ENCODE data around the gene MYO5C. TPM values are rescaled to one million over a fixed set of nuclear protein-coding genes. Genes with fewer than 3 reads are reported as not detected.

MYO5C gene
- total RNA-seq, 2 donors from 2014 or later = 19.1 to 26.7 TPM

- no peak overlapping the region for H3K27ac ChIP-seq (ENCODE audit: low read depth, low read length)
- H3K9me3 Mint-ChIP-seq = peaks cover 1% of the 10 kb centered on the region
- 93 to 100% methylated on average over 1 to 3 of the region's 4 CpGs for WGBS, 2 experiments (ENCODE audit: insufficient coverage in 1 of 2, insufficient read length in 1 of 2)
- no peak overlapping the region for H3K4me3 ChIP-seq (ENCODE audit: low read length)
- H3K4me1 Mint-ChIP-seq = peaks cover 9% of the 10 kb centered on the region
- H3K9ac ChIP-seq (ENCODE audit: extremely low read depth, low read length, poor library complexity, severe bottlenecking) = no peak overlapping the region
- no peak overlapping the region for H3K27ac Mint-ChIP-seq
- no peaks in the 10 kb centered on the region for H3K36me3 Mint-ChIP-seq (ENCODE audit: low read depth)
- no peak overlapping the region for H3K4me3 Mint-ChIP-seq
- no peaks in the 10 kb centered on the region for H3K27me3 Mint-ChIP-seq (ENCODE audit: insufficient read depth)
- H3K27me3 ChIP-seq (ENCODE audit: control insufficient read depth, insufficient read depth, low read length, poor library complexity, severe bottlenecking) = no peaks in the 10 kb centered on the region
- H3K4me1 ChIP-seq (ENCODE audit: control insufficient read depth, insufficient read depth, low read length) = no peaks in the 10 kb centered on the region
- DNase-seq = no peak
- no peak for TF ChIP-seq CTCF (conservative IDR thresholded peaks at IDR 0.05)
- H3K36me3 ChIP-seq (ENCODE audit: control insufficient read depth, insufficient read depth, low read length) = no peaks in the 10 kb centered on the region
- H3K9me3 ChIP-seq (ENCODE audit: control insufficient read depth, low read length) = no peaks in the 10 kb centered on the region
Observed at GRCh38 chr15:52307847-52308246, 12.2 kb upstream of the MYO5C start.

- H3K27ac Mint-ChIP-seq = no peak overlapping the region
- H3K27ac ChIP-seq (ENCODE audit: low read depth, low read length) = no peak overlapping the region
- no peak for TF ChIP-seq CTCF (conservative IDR thresholded peaks at IDR 0.05)
- no peaks in the 10 kb centered on the region for H3K27me3 Mint-ChIP-seq (ENCODE audit: insufficient read depth)
- H3K9ac ChIP-seq (ENCODE audit: extremely low read depth, low read length, poor library complexity, severe bottlenecking) = no peak overlapping the region
- H3K4me1 ChIP-seq (ENCODE audit: control insufficient read depth, insufficient read depth, low read length) = no peaks in the 10 kb centered on the region
- no peaks in the 10 kb centered on the region for H3K9me3 ChIP-seq (ENCODE audit: control insufficient read depth, low read length)
- 89 to 100% methylated on average over 1 of the region's 1 CpG for WGBS, 2 experiments (ENCODE audit: insufficient coverage in 1 of 2, insufficient read length in 1 of 2)
- no peaks in the 10 kb centered on the region for H3K27me3 ChIP-seq (ENCODE audit: control insufficient read depth, insufficient read depth, low read length, poor library complexity, severe bottlenecking)
- H3K9me3 Mint-ChIP-seq = peaks cover 1% of the 10 kb centered on the region
- H3K4me1 Mint-ChIP-seq = peaks cover 10% of the 10 kb centered on the region
- no peak for DNase-seq
- H3K4me3 Mint-ChIP-seq = no peak overlapping the region
- H3K4me3 ChIP-seq (ENCODE audit: low read length) = no peak overlapping the region
- H3K36me3 Mint-ChIP-seq (ENCODE audit: low read depth) = no peaks in the 10 kb centered on the region
- H3K36me3 ChIP-seq (ENCODE audit: control insufficient read depth, insufficient read depth, low read length) = no peaks in the 10 kb centered on the region
Observed at GRCh38 chr15:52306270-52306669, 10.7 kb upstream of the MYO5C start.

- TF ChIP-seq CTCF (conservative IDR thresholded peaks at IDR 0.05) = no peak
- Histone ChIP-seq H3K4me1 (ENCODE audit: control insufficient read depth, insufficient read depth, low read length) (no peaks in the 10 kb centered on the region), H3K27ac (ENCODE audit: low read depth, low read length) (no peak overlapping the region), H3K9ac (ENCODE audit: extremely low read depth, low read length, poor library complexity, severe bottlenecking) (no peak overlapping the region), H3K27me3 (ENCODE audit: control insufficient read depth, insufficient read depth, low read length, poor library complexity, severe bottlenecking) (no peaks in the 10 kb centered on the region), H3K36me3 (ENCODE audit: control insufficient read depth, insufficient read depth, low read length) (no peaks in the 10 kb centered on the region), H3K4me3 (ENCODE audit: low read length) (no peak overlapping the region), H3K9me3 (ENCODE audit: control insufficient read depth, low read length) (no peaks in the 10 kb centered on the region)
- WGBS, 2 experiments (ENCODE audit: insufficient coverage in 1 of 2, insufficient read length in 1 of 2) = 73 to 82% methylated on average over 3 of the region's 3 CpGs
- Mint-ChIP-seq H3K9me3 (peaks cover 1% of the 10 kb centered on the region), H3K4me1 (peaks cover 6% of the 10 kb centered on the region), H3K4me3 (no peak overlapping the region), H3K27ac (no peak overlapping the region), H3K27me3 (ENCODE audit: insufficient read depth) (no peaks in the 10 kb centered on the region), H3K36me3 (ENCODE audit: low read depth) (no peaks in the 10 kb centered on the region)
- no peak for DNase-seq
Observed at GRCh38 chr15:52303093-52303772, 7.6 kb upstream of the MYO5C start.

All from endodermal cell (in vitro differentiated cells).